Pancreas (tissue), 10 donors: ENCODE results near the gene CACNG7. TPM values are rescaled to one million over a fixed set of nuclear protein-coding genes. Genes with fewer than 3 reads are reported as not detected.
A peak's percentile ranks its signal among the peaks of the same experiment; 100 is the strongest.

Experiments used
- ATAC-seq, 4 donors: fragments of 200-7000 bp; cut with Tn5 transposase; one replicate each; pipeline versions ENCODE4 v1.8.0 to v1.9.1; 2020; ENCODE audit warnings: mild to moderate bottlenecking in 4 of 4, moderate library complexity in 4 of 4
- DNase-seq, 6 donors: peaks; one replicate each; pipeline ENCODE4 v3.0.0-alpha.2; 2020
- FAIRE-seq: peaks from 2 replicates; lab custom pipeline; 2012; peaks lifted over from hg19 to GRCh38; lab: Jason Lieb, UNC
- H3K27ac ChIP-seq, 4 donors: fragments of 200-600 bp; sonication (generic); 1 replicate in 3 of 4; 2 replicates in 1 of 4; pipeline versions ENCODE4 v1.5.0 to v1.8.0; 2020
- H3K27me3 ChIP-seq, 4 donors: fragments of 200-600 bp; one replicate each; pipeline ENCODE4 v1.8.0; 2021
- H3K36me3 ChIP-seq, 3 donors: fragments of 200-600 bp; sonication (generic) in 1 of 3; one replicate each; pipeline versions ENCODE4 v1.5.0 to v1.8.0; 2020 to 2021
- H3K4me1 ChIP-seq, 3 donors: fragments of 200-600 bp; one replicate each; pipeline ENCODE4 v1.8.0; 2021
- H3K4me3 ChIP-seq, 4 donors: fragments of 200-600 bp; sonication (generic) in 2 of 4; one replicate each; pipeline versions ENCODE4 v1.5.0 to v1.8.0; 2020 to 2021
- H3K9me3 ChIP-seq, 4 donors: fragments of 200-600 bp; one replicate each; pipeline ENCODE4 v1.8.0; 2021
- CTCF ChIP-seq, 4 donors: fragments of 200-600 bp; sonication (generic) in 3 of 4; IDR thresholded peaks; one replicate each; pipeline versions ENCODE4 v1.5.0 to v1.8.0; 2021; ENCODE audit warnings: antibody characterized with exemption in 4 of 4
- WGBS, 2 donors: extraction: QIAGEN DNeasy Blood & Tissue Kit; methylation state at CpG; one replicate each; pipeline ENCODE4 v1.1.7; 2013; 5-methylcytosine and 5-hydroxymethylcytosine counted together
- intact Hi-C, 3 donors: fragments of 100-400 bp; cut with DNase I; formaldehyde crosslinking; loops; one replicate each; pipeline versions ENCODE4 v1.11.1 to v1.14.2; 2022
- polyA plus RNA-seq, 2 donors: library from polyadenylated mRNA; stranded (reverse); fragments of 200-250 nt; gene quantifications; one replicate each; pipeline ENCODE4 v1.2.3, GENCODE V29; 2013
- total RNA-seq, 6 donors: library from RNA; stranded (reverse); fragmentation: NEBNext Ultra II Directional in 4 of 6; extraction: Animal tissue kit (Norgen Biotek cat#: 25700) in 4 of 6; gene quantifications; one replicate each; pipeline versions ENCODE4 v1.2.1 to v1.2.4, GENCODE V29; 2021 to 2023
- donor health status: healthy with polysubstance abuse.
- donor health status: DM: no; HTN: no; CAD: no; lungs with moderate emphysema.
- donor health status: DM: no; HTN: no; CAD: no.
- donor health status: control.
- donor health status: control.
- donor health status: Bipolar disorder and iron deficiency.
- donor health status: DM: yes; HTN: yes; CAD: no.
- donor health status: DM: no; HTN: no; CAD: no.
- donor health status: DM: no; HTN: no; CAD: no.
- donor health status: DM: yes; HTN: yes; CAD: no.

The CACNG7 gene
- total and polyA plus RNA-seq, 8 donors = 0.02 to 0.09 (median 0.06) TPM; not detected in 4

GRCh38 chr19:53879140-53880081 is 29.7 kb upstream of the CACNG7 start:
- FAIRE-seq (no peak), DNase-seq (peak; percentile 89 to 98 (median 94)), ATAC-seq (peak; percentile 96 to 99 (median 98))
- 1 to 2% methylated on average over 51 of the region's 51 CpGs for WGBS, 2 donors
- H3K36me3 ChIP-seq = peaks cover 0 to under 1% (median 0%) of the 10 kb centered on the region in 3 donors
- H3K27ac ChIP-seq = no peak overlapping the region
- H3K9me3 ChIP-seq = no peaks in the 10 kb centered on the region
- no peak for TF ChIP-seq CTCF (IDR thresholded peaks at IDR 0.05)
- peaks cover 0 to 5% (median 4%) of the 10 kb centered on the region in 3 donors for H3K4me1 ChIP-seq
- intact Hi-C loops = no loop called here
- peaks cover 0 to 5% (median 0%) of the 10 kb centered on the region in 4 donors for H3K27me3 ChIP-seq
- H3K4me3 ChIP-seq = peak overlapping the region; percentile 16 to 62 (median 46)

DNA sequence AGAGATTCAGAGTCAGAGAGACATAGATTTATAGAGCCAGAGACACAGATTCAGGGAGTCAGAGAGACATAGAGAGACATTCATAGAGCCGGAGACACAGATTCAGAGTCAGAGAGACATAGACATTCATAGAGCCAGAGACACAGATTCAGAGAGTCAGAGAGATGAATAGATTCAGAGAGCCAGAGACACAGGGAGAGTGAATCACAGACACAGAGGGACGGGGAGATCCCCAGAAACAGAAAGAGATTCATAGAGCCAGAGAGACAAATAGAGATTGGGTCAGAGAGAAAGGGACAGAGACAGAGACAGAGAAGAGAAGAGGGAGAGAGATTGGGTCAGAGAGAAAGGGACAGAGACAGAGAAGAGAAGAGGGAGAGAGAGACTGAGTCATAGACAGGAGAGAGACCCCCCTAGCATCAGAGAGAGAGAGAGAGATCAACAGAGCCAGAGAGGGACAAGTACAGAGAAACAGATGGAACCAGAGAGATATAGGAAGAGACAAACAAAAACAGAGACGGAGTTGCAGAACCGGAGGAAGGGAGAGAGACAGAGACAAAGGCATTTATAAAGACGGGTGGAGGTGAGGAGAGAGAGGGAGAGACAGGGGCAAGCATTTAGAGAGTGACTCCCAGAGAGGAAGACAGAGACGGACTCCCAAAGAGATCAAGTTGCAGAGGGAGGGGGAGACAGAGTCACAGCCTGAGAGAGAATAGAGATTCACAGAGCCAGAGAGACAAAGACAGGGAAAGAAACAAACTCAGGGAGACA is 28.2 kb upstream of the CACNG7 start:
- peaks cover 0 to 5% (median 0%) of the 10 kb centered on the region in 4 donors for H3K27me3 ChIP-seq
- intact Hi-C loops = no loop called here
- TF ChIP-seq CTCF (IDR thresholded peaks at IDR 0.05) = no peak
- FAIRE-seq (no peak), DNase-seq (no peak), ATAC-seq (no peak)
- 23 to 24% methylated on average over 5 to 6 of the region's 6 CpGs for WGBS, 2 donors
- no peaks in the 10 kb centered on the region for H3K9me3 ChIP-seq
- H3K27ac ChIP-seq = no peak overlapping the region
- no peak overlapping the region for H3K4me3 ChIP-seq
- no peaks in the 10 kb centered on the region for H3K36me3 ChIP-seq
- peaks cover 0 to 5% (median 4%) of the 10 kb centered on the region in 3 donors for H3K4me1 ChIP-seq

DNA sequence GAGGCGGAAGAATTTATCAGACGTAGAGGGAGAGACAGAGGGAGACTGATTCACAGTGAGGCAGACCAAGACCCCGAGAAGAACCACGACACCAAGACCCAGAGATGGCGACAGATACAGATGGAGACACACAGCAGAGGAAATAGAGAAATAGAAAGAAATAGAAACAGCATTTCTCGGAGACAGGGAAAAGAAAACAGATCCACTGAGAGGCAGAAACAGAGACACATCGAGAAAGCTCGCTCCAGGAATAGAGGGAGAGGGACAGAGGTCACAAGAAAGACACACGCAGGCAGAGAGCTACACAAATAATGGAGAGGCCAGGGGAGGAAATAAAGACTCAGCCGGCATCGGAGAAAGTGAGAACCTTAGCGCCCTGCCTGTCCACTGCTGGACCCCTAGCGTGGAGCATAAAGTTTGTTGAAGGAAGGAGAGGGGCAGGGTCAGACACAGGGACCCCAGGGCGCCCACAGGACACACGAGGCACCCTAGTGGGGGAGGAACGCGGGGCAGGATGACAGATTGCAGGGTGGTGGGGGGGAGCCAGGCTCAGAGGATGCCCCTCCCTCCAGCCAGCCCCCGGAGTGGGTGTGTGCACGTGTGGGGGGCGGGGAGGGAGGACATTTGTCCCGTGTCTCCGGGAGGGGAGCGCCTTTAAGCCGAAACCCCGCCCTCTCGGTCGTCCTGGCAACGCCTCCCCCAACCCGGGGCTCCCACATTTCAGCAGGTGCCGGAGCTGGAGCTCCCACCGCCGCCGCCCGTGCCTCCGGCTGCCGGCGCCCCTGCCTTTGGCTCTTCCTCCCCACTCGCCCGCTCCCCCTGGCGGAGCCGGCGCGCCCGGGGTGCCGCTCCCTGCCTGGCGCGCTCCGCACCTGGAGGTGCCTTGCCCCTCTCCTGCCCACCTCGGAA is 27.3 kb upstream of the CACNG7 start, which contains the start of gene PRKCG:
TSS of gene PRKCG (plus strand) at position 716 of the 909 bp plus-strand sequence. CDS start 298 bp downstream, outside the sequence.
- TF ChIP-seq CTCF (IDR thresholded peaks at IDR 0.05) = peak; percentile 18 to 32 (median 25)
- intact Hi-C loops = no loop called here

DNA sequence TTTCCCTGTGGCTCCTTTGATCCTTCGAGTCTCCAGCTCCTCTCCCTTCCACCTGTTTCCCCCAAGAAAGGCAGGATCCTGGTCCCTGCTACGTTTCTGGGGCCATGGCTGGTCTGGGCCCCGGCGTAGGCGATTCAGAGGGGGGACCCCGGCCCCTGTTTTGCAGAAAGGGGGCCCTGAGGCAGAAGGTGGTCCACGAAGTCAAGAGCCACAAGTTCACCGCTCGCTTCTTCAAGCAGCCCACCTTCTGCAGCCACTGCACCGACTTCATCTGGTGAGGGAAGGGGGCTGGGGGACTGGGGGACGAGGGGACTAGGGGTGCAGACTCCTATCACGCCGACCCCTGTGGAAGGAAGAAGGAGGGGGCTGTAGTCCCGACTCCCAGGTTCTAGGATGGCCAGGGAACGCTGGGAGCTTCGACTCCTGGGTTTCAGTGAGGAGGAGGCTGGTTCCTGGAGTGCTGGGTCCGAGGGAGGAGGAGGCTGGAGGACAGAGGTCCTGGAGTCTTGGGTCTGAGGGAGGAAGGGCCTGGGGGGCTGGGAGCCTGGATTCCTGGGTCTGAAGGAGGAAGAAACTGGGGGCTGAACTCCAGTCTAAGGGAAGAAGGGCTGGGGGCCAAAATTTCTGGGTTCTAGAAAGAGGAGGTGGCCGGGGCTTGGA is 26.6 kb upstream of the CACNG7 start:
- Histone ChIP-seq H3K4me3 (peak overlapping the region in 3 of 4 donors; percentile 20 to 39 (median 22)), H3K27ac (no peak overlapping the region), H3K27me3 (peaks cover 0 to 5% (median 0%) of the 10 kb centered on the region in 4 donors), H3K9me3 (no peaks in the 10 kb centered on the region), H3K4me1 (peaks cover 0 to 5% (median 4%) of the 10 kb centered on the region in 3 donors), H3K36me3 (no peaks in the 10 kb centered on the region)
- no peak for DNase-seq
- FAIRE-seq = no peak
- peak in 1 of 4 donors; percentile 3 for TF ChIP-seq CTCF (IDR thresholded peaks at IDR 0.05)
- intact Hi-C loops = no loop called here
- ATAC-seq = no peak
- 8% methylated on average over 18 of the region's 18 CpGs for WGBS, 2 donors

More for the DNA sequence above, 27.3 kb upstream of the CACNG7 start, which contains the start of gene PRKCG:
- ATAC-seq = peak; percentile 38 to 60 (median 49)
- WGBS, 2 donors = 2 to 3% methylated on average over 37 to 47 of the region's 49 CpGs
- no peak within 1 kb of the TSS for H3K27ac ChIP-seq
- H3K9me3 ChIP-seq = no peaks in the 10 kb centered on the region
- H3K27me3 ChIP-seq = peaks cover 0 to 5% (median 0%) of the 10 kb centered on the region in 4 donors
- no peaks in the 10 kb centered on the region for H3K36me3 ChIP-seq
- DNase-seq = peak; percentile 27 to 83 (median 54)
- peak within 1 kb of the TSS in 3 of 4 donors; percentile 20 to 39 (median 22) for H3K4me3 ChIP-seq
- no peak for FAIRE-seq
- peaks cover 0 to 5% (median 4%) of the 10 kb centered on the region in 3 donors for H3K4me1 ChIP-seq
